H1 (cell line): ENCODE measurements around the gene PEX5L. TPM values are rescaled to one million over a fixed set of nuclear protein-coding genes. Genes with fewer than 3 reads are reported as not detected.

Experiments
- CTCF ChIA-PET: fragments of 300-600 bp; sonication (Branson Sonifier 250); formaldehyde crosslinking; loops from one replicate; lab custom pipeline; 2021; ENCODE audit not compliant: partially characterized antibody; lab: Charles Lee
- POLR2A ChIA-PET: fragments of 300-600 bp; sonication (Branson Sonifier 250); formaldehyde crosslinking; loops from one replicate; lab custom pipeline; 2021; ENCODE audit warnings: inconsistent platforms; ENCODE audit not compliant: partially characterized antibody; lab: Charles Lee
- DNase-seq, 2 experiments: peaks; one replicate each; pipeline versions ENCODE4 v3.0.0 to v3.0.0-alpha.2; 2010 to 2022; ENCODE audit warnings: low spot score in 2 of 2, low read depth in 1 of 2, mixed read lengths in 1 of 2
- FAIRE-seq: peaks from 2 replicates; lab custom pipeline; 2011; peaks lifted over from hg19 to GRCh38; lab: Jason Lieb, UNC
- H2AFZ ChIP-seq: 2 replicates; pipeline ENCODE4 v1.8.1; 2012; ENCODE audit warnings: low read length, inconsistent platforms
- H2AK5ac ChIP-seq: 2 replicates; pipeline ENCODE4 v1.6.1; 2013; ENCODE audit warnings: low read depth, low read length
- H2BK120ac ChIP-seq: replicated peaks from 2 replicates; pipeline ENCODE3; 2013; ENCODE audit warnings: low read depth, low read length, inconsistent platforms
- H2BK12ac ChIP-seq: 2 replicates; pipeline ENCODE4 v1.6.1; 2013; ENCODE audit warnings: low read depth, low read length
- H2BK15ac ChIP-seq: 2 replicates; pipeline ENCODE4 v1.6.1; 2013; ENCODE audit warnings: low read length
- H2BK20ac ChIP-seq: 2 replicates; pipeline ENCODE4 v1.6.1; 2013; ENCODE audit warnings: low read length
- H2BK5ac ChIP-seq: 2 replicates; pipeline ENCODE4 v1.6.1; 2013; ENCODE audit warnings: low read depth, low read length
- H3K14ac ChIP-seq: 2 replicates; pipeline ENCODE4 v1.6.1; 2013; ENCODE audit warnings: inconsistent platforms; ENCODE audit not compliant: insufficient read length
- H3K18ac ChIP-seq: 2 replicates; pipeline ENCODE4 v1.6.1; 2013; ENCODE audit warnings: low read length; ENCODE audit errors: extremely low read depth
- H3K23ac ChIP-seq: 2 replicates; pipeline ENCODE4 v1.6.1; 2013; ENCODE audit warnings: inconsistent platforms; ENCODE audit not compliant: insufficient read length
- H3K23me2 ChIP-seq: 2 replicates; pipeline ENCODE4 v1.6.1; 2013; ENCODE audit warnings: low read depth, low read length
- H3K27ac ChIP-seq: 2 replicates; pipeline ENCODE4 v1.6.1; 2011; ENCODE audit warnings: low read depth, low read length, inconsistent platforms
- H3K27me3 ChIP-seq, 4 experiments: replicated peaks in 1 of 4; 1 replicate in 1 of 4; 2 replicates in 3 of 4; pipeline versions ENCODE4 v1.6.1 to v1.8.1; 2011 to 2013; ENCODE audit warnings: low read length in 3 of 4, mild to moderate bottlenecking in 3 of 4, inconsistent platforms in 2 of 4, mixed read lengths in 2 of 4, moderate library complexity in 1 of 4; ENCODE audit not compliant: control insufficient read depth in 3 of 4, insufficient read depth in 3 of 4; ENCODE audit errors: extremely low read depth in 1 of 4
- H3K36me3 ChIP-seq, 4 experiments: 2 replicates each; pipeline versions ENCODE4 v1.6.1 to v1.8.1; 2011 to 2013; ENCODE audit warnings: mild to moderate bottlenecking in 4 of 4, low read length in 3 of 4, moderate library complexity in 2 of 4, control low read depth in 1 of 4, inconsistent platforms in 1 of 4; ENCODE audit not compliant: insufficient read depth in 4 of 4, control insufficient read depth in 2 of 4
- H3K4ac ChIP-seq: replicated peaks from 2 replicates; pipeline ENCODE3; 2013; ENCODE audit warnings: low read length, low read depth, mixed read lengths, inconsistent platforms; ENCODE audit not compliant: insufficient read length
- H3K4me1 ChIP-seq, 4 experiments: replicated peaks in 1 of 4; 1 replicate in 1 of 4; 2 replicates in 3 of 4; pipeline versions ENCODE4 v1.6.1 to v1.8.1; 2011 to 2013; ENCODE audit warnings: low read length in 3 of 4, inconsistent platforms in 2 of 4, mixed read lengths in 1 of 4; ENCODE audit not compliant: insufficient read depth in 4 of 4, control insufficient read depth in 3 of 4
- H3K4me2 ChIP-seq, 2 experiments: 2 replicates each; pipeline versions ENCODE4 v1.6.1 to v1.8.1; 2011 to 2013; ENCODE audit warnings: low read depth in 2 of 2, low read length in 2 of 2, control low read depth in 1 of 2, inconsistent platforms in 1 of 2, mild to moderate bottlenecking in 1 of 2; ENCODE audit not compliant: insufficient read depth in 1 of 2
- H3K4me3 ChIP-seq, 4 experiments: fragments of 200-600, 300-600 bp in 1 of 4; sonication (generic), shearing (Covaris generic), sonication (Bioruptor Twin) in 1 of 4; 2 replicates each; pipeline versions ENCODE4 v1.5.1 to v1.8.1; 2011 to 2016; ENCODE audit warnings: low read length in 4 of 4, low read depth in 3 of 4, control low read depth in 2 of 4, inconsistent platforms in 2 of 4, mild to moderate bottlenecking in 2 of 4, mixed read lengths in 1 of 4, moderate library complexity in 1 of 4; ENCODE audit not compliant: insufficient read depth in 2 of 4; ENCODE audit errors: extremely low read depth in 1 of 4
- H3K56ac ChIP-seq: replicated peaks from 2 replicates; pipeline ENCODE3; 2013; ENCODE audit warnings: low read depth, mild to moderate bottlenecking, mixed read lengths, low read length, inconsistent platforms; ENCODE audit not compliant: insufficient read length
- H3K79me1 ChIP-seq: 2 replicates; pipeline ENCODE4 v1.6.1; 2013; ENCODE audit warnings: low read depth, low read length, control low read depth
- H3K79me2 ChIP-seq, 2 experiments: 2 replicates each; pipeline versions ENCODE4 v1.6.1 to v1.8.1; 2012 to 2013; ENCODE audit warnings: low read length in 2 of 2, mild to moderate bottlenecking in 2 of 2, inconsistent platforms in 1 of 2; ENCODE audit not compliant: insufficient read depth in 2 of 2, control insufficient read depth in 1 of 2
- H3K9ac ChIP-seq, 4 experiments: replicated peaks in 1 of 4; 1 replicate in 1 of 4; 2 replicates in 3 of 4; pipeline versions ENCODE4 v1.6.1 to v1.8.1; 2011 to 2013; ENCODE audit warnings: low read depth in 3 of 4, low read length in 3 of 4, control low read depth in 2 of 4, mild to moderate bottlenecking in 2 of 4, moderate library complexity in 2 of 4, inconsistent platforms in 1 of 4; ENCODE audit errors: extremely low read depth in 1 of 4
- H3K9me3 ChIP-seq, 2 experiments: 2 replicates each; pipeline versions ENCODE4 v1.6.1 to v1.8.1; 2012 to 2013; ENCODE audit warnings: mild to moderate bottlenecking in 2 of 2, moderate library complexity in 2 of 2, control low read depth in 1 of 2, inconsistent platforms in 1 of 2, low read depth in 1 of 2, low read length in 1 of 2, mixed read lengths in 1 of 2; ENCODE audit not compliant: insufficient read depth in 2 of 2
- H4K20me1 ChIP-seq, 2 experiments: replicated peaks in 1 of 2; 2 replicates each; pipeline versions ENCODE3 to v1.8.1; 2011 to 2013; ENCODE audit warnings: inconsistent platforms in 2 of 2, low read length in 2 of 2, mild to moderate bottlenecking in 1 of 2; ENCODE audit not compliant: insufficient read depth in 2 of 2, control insufficient read depth in 1 of 2
- H4K5ac ChIP-seq: 2 replicates; pipeline ENCODE4 v1.6.1; 2013; ENCODE audit warnings: low read length, low read depth, mixed read lengths, inconsistent platforms; ENCODE audit not compliant: insufficient read length
- H4K8ac ChIP-seq: 2 replicates; pipeline ENCODE4 v1.8.0; 2013; ENCODE audit warnings: mild to moderate bottlenecking, moderate library complexity, low read length, inconsistent platforms; ENCODE audit not compliant: insufficient read depth; ENCODE audit errors: extremely low read depth
- H4K91ac ChIP-seq: replicated peaks from 2 replicates; pipeline ENCODE3; 2013; ENCODE audit warnings: low read length, mixed read lengths, inconsistent platforms; ENCODE audit not compliant: insufficient read length
- ASH2L ChIP-seq: fragments of 200-600, 300-600 bp; sonication (generic); IDR thresholded peaks from one replicate; pipeline ENCODE4 v1.7.1; 2017; ENCODE audit warnings: low read length
- BCL11A ChIP-seq, 2 experiments: IDR thresholded peaks; one replicate each; pipeline ENCODE4 v1.6.1; 2011; ENCODE audit warnings: low read depth in 2 of 2, low read length in 2 of 2, mild to moderate bottlenecking in 2 of 2
- CTCF ChIP-seq, 3 experiments: IDR thresholded peaks; 1 replicate in 2 of 3; 2 replicates in 1 of 3; pipeline versions ENCODE4 v1.5.1 to v1.6.1; 2011; ENCODE audit warnings: low read length in 3 of 3, mild to moderate bottlenecking in 3 of 3, inconsistent platforms in 2 of 3, low read depth in 1 of 3, moderate library complexity in 1 of 3; ENCODE audit not compliant: insufficient read depth in 1 of 3; ENCODE audit errors: control extremely low read depth in 1 of 3
- KDM4A ChIP-seq: IDR thresholded peaks from one replicate; pipeline ENCODE4 v1.7.1; 2012; ENCODE audit warnings: low read depth, mild to moderate bottlenecking, moderate library complexity, low read length, inconsistent platforms; ENCODE audit not compliant: severe bottlenecking
- POLR2A ChIP-seq, 2 experiments: IDR thresholded peaks; 1 replicate in 1 of 2; 2 replicates in 1 of 2; pipeline ENCODE4 v1.6.1; 2011; ENCODE audit warnings: low read depth in 2 of 2, low read length in 2 of 2, mild to moderate bottlenecking in 2 of 2; ENCODE audit errors: control extremely low read depth in 1 of 2
- SP4 ChIP-seq: IDR thresholded peaks from 2 replicates; pipeline ENCODE4 v1.6.1; 2012; ENCODE audit warnings: low read length, inconsistent platforms
- SUZ12 ChIP-seq: fragments of 200-600 bp; sonication (generic); IDR thresholded peaks from 2 replicates; pipeline ENCODE4 v1.6.1; 2012; ENCODE audit warnings: mild to moderate bottlenecking, inconsistent platforms, low read length, moderate library complexity, mixed read lengths
- ZNF274 ChIP-seq: IDR thresholded peaks from 2 replicates; pipeline ENCODE4 v1.7.0; 2012; ENCODE audit warnings: low read length, borderline replicate concordance; ENCODE audit errors: extremely low read depth
- WGBS, 2 experiments: shearing (Covaris generic) in 1 of 2; methylation state at CpG; one replicate each; pipeline versions ENCODE4 v1.1.6 to v1.1.7; 2013 to 2015; ENCODE audit warnings: low lambda C conversion rate in 2 of 2, mixed read lengths in 2 of 2, inconsistent platforms in 1 of 2, low coverage in 1 of 2, missing lambda C conversion rate in 1 of 2; ENCODE audit not compliant: insufficient replicate concordance in 2 of 2, insufficient coverage in 1 of 2, insufficient read length in 1 of 2; ENCODE audit errors: extremely low coverage in 1 of 2, missing lambda C conversion rate in 1 of 2; 5-methylcytosine and 5-hydroxymethylcytosine counted together
- polyA plus RNA-seq, 7 experiments: library from polyadenylated mRNA; depleted of rRNA in 3 of 7; stranded (reverse) in 5 of 7; unstranded in 2 of 7; fragments of >200 nt in 5 of 7; fragments of 200-250 nt in 2 of 7; gene quantifications; 1 replicate in 5 of 7; 2 replicates in 1 of 7; 4 replicates in 1 of 7; pipeline versions ENCODE4 v1.2.1 to v1.2.3, GENCODE V29; 2011 to 2013; ENCODE audit warnings: missing spikeins in 2 of 7, mixed read lengths in 2 of 7
- total RNA-seq: library from RNA; stranded (reverse); fragmentation: NEBNext Ultra II Directional; extraction: Animal tissue kit (Norgen Biotek cat#: 25700); gene quantifications from 2 replicates; pipeline ENCODE4 v1.2.1, GENCODE V29; 2021
- TF ChIP-seq, protein P1 (sequence below): IDR thresholded peaks from 2 replicates; pipeline ENCODE4 v1.6.1; 2012; ENCODE audit warnings: low read length, inconsistent platforms

The PEX5L gene
- total and polyA plus RNA-seq, 2 of the 8 experiments (the other 6 are each of a cell fraction or from before 2014, with no cell fraction given) = 0.80 to 4.2 TPM

DNA sequence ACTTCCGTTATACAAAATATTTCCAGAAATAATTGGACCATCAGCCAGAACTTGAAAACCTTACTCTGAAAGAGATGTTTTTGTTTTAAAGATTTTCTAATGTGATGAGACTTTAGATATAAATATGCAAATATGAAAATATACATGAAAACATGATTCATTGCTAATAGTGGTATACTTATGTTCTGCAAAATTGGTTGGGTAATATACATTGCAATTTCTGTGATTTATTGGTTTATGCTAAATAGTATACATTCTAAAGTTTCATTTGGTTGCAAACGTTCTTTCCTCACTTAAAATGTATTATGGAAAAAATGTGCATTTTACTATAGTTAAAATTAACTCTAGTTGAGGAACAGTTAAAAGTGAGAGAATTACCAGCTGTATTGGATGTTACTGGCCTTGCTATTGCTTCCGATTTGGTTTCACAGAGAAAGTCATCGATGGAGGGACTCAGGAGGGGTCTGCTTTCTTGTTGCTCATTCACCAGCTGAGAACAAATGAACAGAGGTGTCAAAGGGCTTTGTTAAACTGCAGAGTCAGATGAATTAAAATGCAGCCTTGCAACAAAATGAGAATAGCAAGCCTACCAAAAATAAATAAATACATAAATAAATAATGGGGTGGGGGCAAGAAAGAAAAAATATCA lies 149.3 kb downstream of the PEX5L start:
- Histone ChIP-seq H4K20me1 (no peaks in the 10 kb centered on the region), H3K4ac (no peak overlapping the region), H3K9me3 (no peaks in the 10 kb centered on the region), H3K4me3 (no peak overlapping the region; a peak in 1 of 8 replicates), H3K4me2 (no peak overlapping the region; a peak in 1 of 4 replicates), H2BK120ac (no peak overlapping the region), H3K4me1 (peaks cover 0 to 16% (median 12%) of the 10 kb centered on the region in 4 experiments; a peak in 3 of 7 replicates), H2BK20ac (no peak overlapping the region), H4K91ac (no peak overlapping the region), H2BK12ac (no peak overlapping the region), H4K8ac (no peak overlapping the region), H3K23ac (no peak overlapping the region), H3K14ac (no peak overlapping the region), H3K27ac (no peak overlapping the region), H3K23me2 (no peaks in the 10 kb centered on the region), H3K18ac (no peak overlapping the region; the same call in 1 of the 2 replicates), H4K5ac (no peak overlapping the region), H3K79me2 (no peaks in the 10 kb centered on the region), H2AFZ (no peak overlapping the region), H3K79me1 (no peaks in the 10 kb centered on the region), H3K9ac (no peak overlapping the region), H2BK15ac (no peak overlapping the region), H2BK5ac (no peak overlapping the region), H3K27me3 (no peaks in the 10 kb centered on the region), H3K56ac (no peak overlapping the region), H2AK5ac (no peak overlapping the region), H3K36me3 (no peaks in the 10 kb centered on the region)
- CTCF ChIA-PET = interaction anchor here (0.7 to 2.6 kb wide), 5 partner anchors 8 to 639 kb away, joined by 3 to 11 read pairs (median 4); no protein-coding TSS in a partner anchor
- 76% methylated on average over 4 of the region's 4 CpGs; no CpG with 5 or more reads in 1 of the 2 experiments for WGBS, 2 experiments
- DNase-seq (no peak), FAIRE-seq (no peak)
- POLR2A ChIA-PET = interaction anchor here (0.8 kb wide), 1 partner anchor 9 kb away, joined by 3 read pairs; no protein-coding TSS in a partner anchor
- TF ChIP-seq SUZ12 = no peak
- TF ChIP-seq POLR2A (IDR thresholded peaks at IDR 0.05; ENCODE audit: control extremely low read depth in 1 of 2, low read depth in 2 of 2, low read length in 2 of 2) = no peak
- TF ChIP-seq, protein P1, sequence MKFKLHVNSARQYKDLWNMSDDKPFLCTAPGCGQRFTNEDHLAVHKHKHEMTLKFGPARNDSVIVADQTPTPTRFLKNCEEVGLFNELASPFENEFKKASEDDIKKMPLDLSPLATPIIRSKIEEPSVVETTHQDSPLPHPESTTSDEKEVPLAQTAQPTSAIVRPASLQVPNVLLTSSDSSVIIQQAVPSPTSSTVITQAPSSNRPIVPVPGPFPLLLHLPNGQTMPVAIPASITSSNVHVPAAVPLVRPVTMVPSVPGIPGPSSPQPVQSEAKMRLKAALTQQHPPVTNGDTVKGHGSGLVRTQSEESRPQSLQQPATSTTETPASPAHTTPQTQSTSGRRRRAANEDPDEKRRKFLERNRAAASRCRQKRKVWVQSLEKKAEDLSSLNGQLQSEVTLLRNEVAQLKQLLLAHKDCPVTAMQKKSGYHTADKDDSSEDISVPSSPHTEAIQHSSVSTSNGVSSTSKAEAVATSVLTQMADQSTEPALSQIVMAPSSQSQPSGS = no peak
- no peak for TF ChIP-seq BCL11A (IDR thresholded peaks at IDR 0.05; ENCODE audit: low read depth in 2 of 2, low read length in 2 of 2)
- TF ChIP-seq CTCF (IDR thresholded peaks at IDR 0.05; ENCODE audit: control extremely low read depth in 1 of 3, insufficient read depth in 1 of 3, low read depth in 1 of 3, low read length in 3 of 3) = no peak
- no peak for TF ChIP-seq ZNF274
- no peak for TF ChIP-seq KDM4A
- no peak for TF ChIP-seq SP4
- TF ChIP-seq ASH2L = no peak
